OCI-LY3 (cell line): Measurements from ENCODE around the gene ATG7.

Experiments
- CTCF ChIP-seq: fragments of 200-600, 300-600 bp; sonication (generic); IDR thresholded peaks from 2 replicates; pipeline ENCODE4 v1.5.1; 2014; ENCODE audit warnings: antibody characterized with exemption, low read length, low read depth
- EZH2phosphoT487 ChIP-seq: fragments of 200-600 bp; shearing (Covaris generic); IDR thresholded peaks from 2 replicates; pipeline ENCODE4 v1.6.1; 2018; ENCODE audit warnings: antibody characterized with exemption, mixed run types, low read depth

GRCh38 chr3:11553436-11554235 is 281.4 kb downstream of the ATG7 start:
- no peak for TF ChIP-seq CTCF
- no peak for TF ChIP-seq EZH2phosphoT487
